Pancreas (tissue), 10 donors: Measurements from ENCODE around the gene KCNQ5. TPM values are rescaled to one million over a fixed set of nuclear protein-coding genes. Genes with fewer than 3 reads are reported as not detected.

Experiments used
- ATAC-seq, 4 donors: fragments of 200-7000 bp; cut with Tn5 transposase; one replicate each; pipeline versions ENCODE4 v1.8.0 to v1.9.1; 2020; ENCODE audit warnings: mild to moderate bottlenecking in 4 of 4, moderate library complexity in 4 of 4
- DNase-seq, 6 donors: peaks; one replicate each; pipeline ENCODE4 v3.0.0-alpha.2; 2020
- FAIRE-seq: peaks from 2 replicates; lab custom pipeline; 2012; peaks lifted over from hg19 to GRCh38; lab: Jason Lieb, UNC
- H3K27ac ChIP-seq, 4 donors: fragments of 200-600 bp; sonication (generic); 1 replicate in 3 of 4; 2 replicates in 1 of 4; pipeline versions ENCODE4 v1.5.0 to v1.8.0; 2020
- H3K27me3 ChIP-seq, 4 donors: fragments of 200-600 bp; one replicate each; pipeline ENCODE4 v1.8.0; 2021
- H3K36me3 ChIP-seq, 3 donors: fragments of 200-600 bp; sonication (generic) in 1 of 3; one replicate each; pipeline versions ENCODE4 v1.5.0 to v1.8.0; 2020 to 2021
- H3K4me1 ChIP-seq, 3 donors: fragments of 200-600 bp; one replicate each; pipeline ENCODE4 v1.8.0; 2021
- H3K4me3 ChIP-seq, 4 donors: fragments of 200-600 bp; sonication (generic) in 2 of 4; one replicate each; pipeline versions ENCODE4 v1.5.0 to v1.8.0; 2020 to 2021
- H3K9me3 ChIP-seq, 4 donors: fragments of 200-600 bp; one replicate each; pipeline ENCODE4 v1.8.0; 2021
- WGBS, 2 donors: extraction: QIAGEN DNeasy Blood & Tissue Kit; methylation state at CpG; one replicate each; pipeline ENCODE4 v1.1.7; 2013; 5-methylcytosine and 5-hydroxymethylcytosine counted together
- intact Hi-C, 3 donors: fragments of 100-400 bp; cut with DNase I; formaldehyde crosslinking; loops; one replicate each; pipeline versions ENCODE4 v1.11.1 to v1.14.2; 2022
- polyA plus RNA-seq, 2 donors: library from polyadenylated mRNA; stranded (reverse); fragments of 200-250 nt; gene quantifications; one replicate each; pipeline ENCODE4 v1.2.3, GENCODE V29; 2013
- total RNA-seq, 6 donors: library from RNA; stranded (reverse); fragmentation: NEBNext Ultra II Directional in 4 of 6; extraction: Animal tissue kit (Norgen Biotek cat#: 25700) in 4 of 6; gene quantifications; one replicate each; pipeline versions ENCODE4 v1.2.1 to v1.2.4, GENCODE V29; 2021 to 2023
- TF ChIP-seq, protein P1 (sequence below), 4 donors: fragments of 200-600 bp; sonication (generic) in 3 of 4; IDR thresholded peaks; one replicate each; pipeline versions ENCODE4 v1.5.0 to v1.8.0; 2021; ENCODE audit warnings: antibody characterized with exemption in 4 of 4
- donor health status: healthy with polysubstance abuse.
- donor health status: DM: no; HTN: no; CAD: no; lungs with moderate emphysema.
- donor health status: DM: no; HTN: no; CAD: no.
- donor health status: control.
- donor health status: control.
- donor health status: Bipolar disorder and iron deficiency.
- donor health status: DM: yes; HTN: yes; CAD: no.
- donor health status: DM: no; HTN: no; CAD: no.
- donor health status: DM: no; HTN: no; CAD: no.
- donor health status: DM: yes; HTN: yes; CAD: no.

The KCNQ5 gene
- total and polyA plus RNA-seq, 8 donors = 0.03 to 1.1 (median 0.13) TPM

GRCh38 chr6:73169633-73170032, 547.8 kb downstream of the KCNQ5 start:
- H3K36me3 ChIP-seq = no peaks in the 10 kb centered on the region
- H3K9me3 ChIP-seq = no peaks in the 10 kb centered on the region
- no peak overlapping the region for H3K27ac ChIP-seq
- no peak overlapping the region for H3K4me3 ChIP-seq
- DNase-seq (no peak), FAIRE-seq (no peak), ATAC-seq (no peak)
- no peaks in the 10 kb centered on the region for H3K27me3 ChIP-seq
- intact Hi-C loops = no loop called here
- no peaks in the 10 kb centered on the region for H3K4me1 ChIP-seq
- TF ChIP-seq, protein P1, sequence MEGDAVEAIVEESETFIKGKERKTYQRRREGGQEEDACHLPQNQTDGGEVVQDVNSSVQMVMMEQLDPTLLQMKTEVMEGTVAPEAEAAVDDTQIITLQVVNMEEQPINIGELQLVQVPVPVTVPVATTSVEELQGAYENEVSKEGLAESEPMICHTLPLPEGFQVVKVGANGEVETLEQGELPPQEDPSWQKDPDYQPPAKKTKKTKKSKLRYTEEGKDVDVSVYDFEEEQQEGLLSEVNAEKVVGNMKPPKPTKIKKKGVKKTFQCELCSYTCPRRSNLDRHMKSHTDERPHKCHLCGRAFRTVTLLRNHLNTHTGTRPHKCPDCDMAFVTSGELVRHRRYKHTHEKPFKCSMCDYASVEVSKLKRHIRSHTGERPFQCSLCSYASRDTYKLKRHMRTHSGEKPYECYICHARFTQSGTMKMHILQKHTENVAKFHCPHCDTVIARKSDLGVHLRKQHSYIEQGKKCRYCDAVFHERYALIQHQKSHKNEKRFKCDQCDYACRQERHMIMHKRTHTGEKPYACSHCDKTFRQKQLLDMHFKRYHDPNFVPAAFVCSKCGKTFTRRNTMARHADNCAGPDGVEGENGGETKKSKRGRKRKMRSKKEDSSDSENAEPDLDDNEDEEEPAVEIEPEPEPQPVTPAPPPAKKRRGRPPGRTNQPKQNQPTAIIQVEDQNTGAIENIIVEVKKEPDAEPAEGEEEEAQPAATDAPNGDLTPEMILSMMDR (IDR thresholded peaks at IDR 0.05) = no peak
- WGBS, 2 donors = 57 to 65% methylated on average over 5 of the region's 5 CpGs

GRCh38 chr6:73174646-73175045, 552.8 kb downstream of the KCNQ5 start:
- no peak for ATAC-seq
- 73 to 81% methylated on average over 4 of the region's 4 CpGs for WGBS, 2 donors
- H3K27ac ChIP-seq = no peak overlapping the region
- no peaks in the 10 kb centered on the region for H3K27me3 ChIP-seq
- TF ChIP-seq, protein P1 (IDR thresholded peaks at IDR 0.05) = no peak
- no peak overlapping the region for H3K4me3 ChIP-seq
- H3K36me3 ChIP-seq = no peaks in the 10 kb centered on the region
- no peaks in the 10 kb centered on the region for H3K4me1 ChIP-seq
- DNase-seq = no peak
- H3K9me3 ChIP-seq = no peaks in the 10 kb centered on the region
- FAIRE-seq = no peak
- intact Hi-C loops = no loop called here

DNA sequence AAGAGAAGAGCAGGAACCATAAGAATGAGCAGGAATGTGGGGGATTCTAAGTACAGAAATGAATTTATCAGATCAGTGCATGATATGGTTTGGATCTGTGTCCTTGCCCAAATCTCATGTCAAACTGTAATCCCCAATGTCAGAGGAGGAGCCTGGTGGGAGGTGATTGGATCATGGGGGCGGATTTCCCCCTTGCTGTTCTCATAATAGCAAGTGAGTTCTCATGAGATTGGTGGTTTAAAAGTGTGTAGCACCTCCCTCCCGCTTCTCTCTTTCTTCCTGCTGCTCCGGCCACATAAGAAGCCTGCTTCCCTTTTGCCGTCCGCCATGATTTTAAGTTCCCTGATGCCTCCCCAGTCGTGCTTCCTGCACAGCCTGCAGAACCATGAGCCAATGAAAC, 554.2 kb downstream of the KCNQ5 start:
- H3K27ac ChIP-seq = no peak overlapping the region
- no peak for ATAC-seq
- H3K9me3 ChIP-seq = no peaks in the 10 kb centered on the region
- WGBS, 2 donors = 65 to 72% methylated on average over 6 of the region's 6 CpGs
- no peaks in the 10 kb centered on the region for H3K36me3 ChIP-seq
- FAIRE-seq = no peak
- intact Hi-C loops = no loop called here
- TF ChIP-seq, protein P1 (IDR thresholded peaks at IDR 0.05) = no peak
- no peak for DNase-seq
- no peaks in the 10 kb centered on the region for H3K27me3 ChIP-seq
- no peak overlapping the region for H3K4me3 ChIP-seq
- no peaks in the 10 kb centered on the region for H3K4me1 ChIP-seq

DNA sequence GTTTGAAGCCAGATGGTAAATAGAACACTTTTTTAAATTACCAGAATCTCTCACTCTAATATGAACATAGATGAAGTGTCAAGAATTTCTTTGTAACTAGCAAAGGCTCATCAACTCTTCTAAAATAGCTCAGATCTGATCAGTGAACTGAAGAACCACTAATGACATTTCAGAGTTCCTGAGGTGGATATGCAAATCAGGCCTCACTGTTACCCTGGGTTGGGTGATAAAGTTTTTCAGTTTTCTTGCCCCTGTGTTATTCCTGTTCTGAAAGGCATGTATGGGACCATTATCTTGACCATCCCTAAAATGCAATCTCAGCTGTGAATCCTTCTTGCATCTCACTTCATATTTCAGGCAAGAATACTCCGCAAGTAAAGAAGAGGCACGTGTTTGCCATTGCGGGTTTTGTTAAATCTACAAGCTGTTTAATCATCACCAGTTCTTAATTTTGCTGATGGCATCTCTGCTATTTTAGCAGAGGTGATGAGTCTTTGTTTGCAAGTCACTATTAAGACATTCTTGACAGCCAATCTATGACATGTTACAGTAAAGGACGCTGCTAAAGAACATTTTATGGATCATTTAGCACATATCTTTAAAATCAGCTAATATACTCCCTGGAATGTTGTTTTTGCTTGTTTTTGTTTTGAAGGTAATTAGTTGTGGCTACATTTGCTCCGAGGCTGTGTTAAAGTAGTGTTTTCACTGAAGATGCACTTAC, 555.5 kb downstream of the KCNQ5 start:
- TF ChIP-seq, protein P1 (IDR thresholded peaks at IDR 0.05) = no peak
- no peak for ATAC-seq

GRCh38 chr6:73180076-73180738, 558.3 kb downstream of the KCNQ5 start:
- ATAC-seq = no peak
- WGBS, 2 donors = 60 to 69% methylated on average over 6 of the region's 6 CpGs
- H3K9me3 ChIP-seq = no peaks in the 10 kb centered on the region
- no peaks in the 10 kb centered on the region for H3K27me3 ChIP-seq
- no peaks in the 10 kb centered on the region for H3K4me1 ChIP-seq
- FAIRE-seq = no peak
- no peak overlapping the region for H3K27ac ChIP-seq
- H3K36me3 ChIP-seq = no peaks in the 10 kb centered on the region
- TF ChIP-seq, protein P1 (IDR thresholded peaks at IDR 0.05) = no peak
- H3K4me3 ChIP-seq = peak overlapping the region in 1 of 4 donors; percentile 36
- DNase-seq = no peak
- intact Hi-C loops = no loop called here

More for the DNA sequence above, 555.5 kb downstream of the KCNQ5 start:
- Histone ChIP-seq H3K36me3 (no peaks in the 10 kb centered on the region), H3K4me3 (no peak overlapping the region), H3K9me3 (no peaks in the 10 kb centered on the region), H3K27ac (no peak overlapping the region), H3K27me3 (no peaks in the 10 kb centered on the region), H3K4me1 (no peaks in the 10 kb centered on the region)
- FAIRE-seq (no peak), DNase-seq (no peak)
- intact Hi-C loops = no loop called here
- WGBS, 2 donors = 57 to 65% methylated on average over 5 of the region's 5 CpGs
